Endothelial cell (in vitro differentiated cells): ENCODE results near the gene USP36. TPM values are rescaled to one million over a fixed set of nuclear protein-coding genes. Genes with fewer than 3 reads are reported as not detected.

Experiments
- DNase-seq: peaks from one replicate; pipeline ENCODE4 v3.0.0; 2021; ENCODE audit warnings: low spot score
- H3K27ac Mint-ChIP-seq: one replicate; pipeline ENCODE4 v1.8.0; 2021; ENCODE audit warnings: mixed read lengths, inconsistent platforms; ENCODE audit not compliant: unreplicated experiment
- H3K27me3 Mint-ChIP-seq: one replicate; pipeline ENCODE4 v1.8.0; 2021; ENCODE audit warnings: mild to moderate bottlenecking, moderate library complexity, mixed read lengths, inconsistent platforms; ENCODE audit not compliant: unreplicated experiment
- H3K36me3 Mint-ChIP-seq: one replicate; pipeline ENCODE4 v1.8.0; 2021; ENCODE audit warnings: mild to moderate bottlenecking, low read depth, mixed read lengths, inconsistent platforms; ENCODE audit not compliant: unreplicated experiment
- H3K4me1 Mint-ChIP-seq: one replicate; pipeline ENCODE4 v1.8.0; 2021; ENCODE audit warnings: mild to moderate bottlenecking, mixed read lengths, inconsistent platforms; ENCODE audit not compliant: unreplicated experiment
- H3K4me3 Mint-ChIP-seq: one replicate; pipeline ENCODE4 v1.8.0; 2021; ENCODE audit warnings: mild to moderate bottlenecking, mixed read lengths, inconsistent platforms; ENCODE audit not compliant: unreplicated experiment
- H3K9me3 Mint-ChIP-seq: one replicate; pipeline ENCODE4 v1.8.0; 2021; ENCODE audit warnings: mixed read lengths, inconsistent platforms; ENCODE audit not compliant: unreplicated experiment
- CTCF ChIP-seq: fragments of 200-600 bp; sonication (generic); IDR thresholded peaks from one replicate; pipeline ENCODE4 v1.5.0; 2021; ENCODE audit warnings: antibody characterized with exemption; ENCODE audit not compliant: unreplicated experiment
- total RNA-seq: library from RNA; stranded (reverse); fragmentation: NEBNext Ultra II Directional; extraction: Animal tissue kit (Norgen Biotek cat#: 25700); gene quantifications from one replicate; pipeline ENCODE4 v1.2.1, GENCODE V29; 2021; ENCODE audit not compliant: unreplicated experiment

Gene USP36
- total RNA-seq, 1 donor from 2014 or later: 56.7 TPM

- Mint-ChIP-seq H3K4me3 (no peak overlapping the region), H3K27ac (no peak overlapping the region), H3K36me3 (peaks cover 45% of the 10 kb centered on the region), H3K4me1 (peaks cover 31% of the 10 kb centered on the region), H3K9me3 (no peaks in the 10 kb centered on the region), H3K27me3 (peaks cover 9% of the 10 kb centered on the region)
- DNase-seq: no peak
- TF ChIP-seq CTCF: no peak
Measured at GRCh38 chr17:78797213-78797612, 43.4 kb downstream of the USP36 start.

GRCh38 chr17:78796517-78796900 lies 44.1 kb downstream of the USP36 start:
- no peak for TF ChIP-seq CTCF
- no peaks in the 10 kb centered on the region for H3K9me3 Mint-ChIP-seq
- peaks cover 50% of the 10 kb centered on the region for H3K36me3 Mint-ChIP-seq
- peak overlapping the region; percentile 75 for H3K4me3 Mint-ChIP-seq
- peak overlapping the region; percentile 77 for H3K27ac Mint-ChIP-seq
- H3K27me3 Mint-ChIP-seq: peaks cover 9% of the 10 kb centered on the region
- peaks cover 31% of the 10 kb centered on the region for H3K4me1 Mint-ChIP-seq
- DNase-seq: no peak

- Mint-ChIP-seq H3K36me3 (peaks cover 52% of the 10 kb centered on the region), H3K9me3 (no peaks in the 10 kb centered on the region), H3K4me1 (peaks cover 31% of the 10 kb centered on the region), H3K27me3 (peaks cover 7% of the 10 kb centered on the region), H3K4me3 (no peak overlapping the region), H3K27ac (peak overlapping the region; percentile 77)
- no peak for DNase-seq
- no peak for TF ChIP-seq CTCF
Measured at GRCh38 chr17:78795861-78796516, 44.6 kb downstream of the USP36 start.

- H3K27ac Mint-ChIP-seq: no peak overlapping the region
- DNase-seq: no peak
- TF ChIP-seq CTCF: no peak
- peaks cover 52% of the 10 kb centered on the region for H3K36me3 Mint-ChIP-seq
- H3K4me1 Mint-ChIP-seq: peaks cover 28% of the 10 kb centered on the region
- no peaks in the 10 kb centered on the region for H3K9me3 Mint-ChIP-seq
- H3K4me3 Mint-ChIP-seq: no peak overlapping the region
- H3K27me3 Mint-ChIP-seq: peaks cover 5% of the 10 kb centered on the region
Measured at GRCh38 chr17:78794864-78795640, 45.6 kb downstream of the USP36 start.

- Mint-ChIP-seq H3K4me1 (peaks cover 26% of the 10 kb centered on the region), H3K36me3 (peaks cover 52% of the 10 kb centered on the region), H3K27me3 (peaks cover 5% of the 10 kb centered on the region), H3K4me3 (peak overlapping the region; percentile 17), H3K9me3 (no peaks in the 10 kb centered on the region), H3K27ac (no peak overlapping the region)
- no peak for TF ChIP-seq CTCF
- no peak for DNase-seq
Measured at GRCh38 chr17:78794399-78794798, 46.2 kb downstream of the USP36 start.
